ENCODE measurements around the gene PARD3. TPM values are rescaled to one million over a fixed set of nuclear protein-coding genes. Genes with fewer than 3 reads are reported as not detected.
"Not testable (repeated sequence)": the region's sequence is repeated elsewhere in the genome, so short reads cannot be mapped to it uniquely, and the experiment has no call there.

The PARD3 gene
- total RNA-seq, 2 donors from 2014 or later = 41.7 to 48.8 TPM

GRCh38 chr10:34397324-34397723 lies 417.8 kb downstream of the PARD3 start:
- TF ChIP-seq CTCF (IDR thresholded peaks at IDR 0.05) = no peak
- intact Hi-C loops (cut with DNase I) = no loop called here
- H3K4me3 ChIP-seq = no peak overlapping the region
- no peak overlapping the region for H3K27ac ChIP-seq
- H3K9ac ChIP-seq (ENCODE audit: low read depth in 2 of 2, low read length in 2 of 2) = no peak overlapping the region
- no peaks in the 10 kb centered on the region for H3K9me3 ChIP-seq
- H3K27me3 ChIP-seq = no peaks in the 10 kb centered on the region
- no peak for DNase-seq
- H3K36me3 ChIP-seq = no peaks in the 10 kb centered on the region
- H3K4me1 ChIP-seq = no peaks in the 10 kb centered on the region

- DNase-seq = no peak
- TF ChIP-seq CTCF (IDR thresholded peaks at IDR 0.05) = no peak
- H3K4me1 ChIP-seq = no peaks in the 10 kb centered on the region
- H3K4me3 ChIP-seq = no peak overlapping the region
- H3K9ac ChIP-seq (ENCODE audit: low read depth in 2 of 2, low read length in 2 of 2) = no peak overlapping the region
- no peaks in the 10 kb centered on the region for H3K27me3 ChIP-seq
- H3K27ac ChIP-seq = no peak overlapping the region
- no peaks in the 10 kb centered on the region for H3K36me3 ChIP-seq
- intact Hi-C loops (cut with DNase I) = no loop called here
- H3K9me3 ChIP-seq = no peaks in the 10 kb centered on the region
These were observed 418.4 kb downstream of the PARD3 start for GRCh38 chr10:34396663-34397062.

- intact Hi-C loops (cut with DNase I) = no loop called here
- H3K4me3 ChIP-seq = no peak overlapping the region
- no peak overlapping the region for H3K9ac ChIP-seq (ENCODE audit: low read depth in 2 of 2, low read length in 2 of 2)
- H3K9me3 ChIP-seq = no peaks in the 10 kb centered on the region
- no peaks in the 10 kb centered on the region for H3K27me3 ChIP-seq
- H3K4me1 ChIP-seq = no peaks in the 10 kb centered on the region
- no peak for DNase-seq
- H3K27ac ChIP-seq = no peak overlapping the region
- H3K36me3 ChIP-seq = no peaks in the 10 kb centered on the region
- no peak for TF ChIP-seq CTCF (IDR thresholded peaks at IDR 0.05)
These were observed 422.4 kb downstream of the PARD3 start for GRCh38 chr10:34392641-34393170.

GRCh38 chr10:34391168-34391567 lies 423.9 kb downstream of the PARD3 start:
- intact Hi-C loops (cut with DNase I) = not testable (repeated sequence)

GRCh38 chr10:34389801-34390200 lies 425.3 kb downstream of the PARD3 start:
- Histone ChIP-seq H3K36me3 (no peaks in the 10 kb centered on the region), H3K27ac (no peak overlapping the region), H3K9me3 (no peaks in the 10 kb centered on the region), H3K9ac (ENCODE audit: low read depth in 2 of 2, low read length in 2 of 2) (no peak overlapping the region), H3K4me1 (no peaks in the 10 kb centered on the region), H3K27me3 (no peaks in the 10 kb centered on the region), H3K4me3 (no peak overlapping the region)
- intact Hi-C loops (cut with DNase I) = no loop called here
- TF ChIP-seq CTCF (IDR thresholded peaks at IDR 0.05) = no peak
- no peak for DNase-seq

More at GRCh38 chr10:34391168-34391567, 423.9 kb downstream of the PARD3 start:
- not testable (repeated sequence) for H3K9ac ChIP-seq (ENCODE audit: low read depth in 2 of 2, low read length in 2 of 2); DNase-seq; H3K36me3 ChIP-seq; H3K27me3 ChIP-seq; H3K9me3 ChIP-seq; H3K4me1 ChIP-seq; H3K27ac ChIP-seq; H3K4me3 ChIP-seq

GRCh38 chr10:34386921-34387320 lies 428.2 kb downstream of the PARD3 start:
- H3K9ac ChIP-seq (ENCODE audit: low read depth in 2 of 2, low read length in 2 of 2) = no peak overlapping the region
- no peak overlapping the region for H3K4me3 ChIP-seq
- H3K9me3 ChIP-seq = no peaks in the 10 kb centered on the region
- intact Hi-C loops (cut with DNase I) = no loop called here
- no peak overlapping the region for H3K27ac ChIP-seq
- no peak for TF ChIP-seq CTCF (IDR thresholded peaks at IDR 0.05)
- DNase-seq = no peak
- no peaks in the 10 kb centered on the region for H3K4me1 ChIP-seq
- H3K36me3 ChIP-seq = no peaks in the 10 kb centered on the region
- no peaks in the 10 kb centered on the region for H3K27me3 ChIP-seq

Data from colonic mucosa (tissue), 4 donors.